Smooth muscle cell (in vitro differentiated cells): Measurements from ENCODE around the gene SPAG7. TPM values are rescaled to one million over a fixed set of nuclear protein-coding genes. Genes with fewer than 3 reads are reported as not detected.

Experiments
- DNase-seq: peaks from one replicate; lab custom pipeline; 2025; ENCODE audit not compliant: unreplicated experiment; lab: John Stamatoyannopoulos, UW
- H2AFZ ChIP-seq: fragments of 200-600 bp; sonication (generic); 2 replicates; pipeline ENCODE4 v1.6.0; 2016; ENCODE audit warnings: antibody characterized with exemption, low read depth, mild to moderate bottlenecking
- H3F3A ChIP-seq: fragments of 200-600 bp; sonication (generic); 2 replicates; pipeline ENCODE4 v1.6.0; 2017; ENCODE audit warnings: antibody characterized with exemption, low read depth
- H3K27ac ChIP-seq: fragments of 200-600 bp; sonication (generic); 2 replicates; pipeline ENCODE4 v1.5.1; 2016; ENCODE audit warnings: low read depth, mild to moderate bottlenecking
- H3K27me3 ChIP-seq: fragments of 200-600 bp; sonication (generic); 2 replicates; pipeline ENCODE4 v1.6.1; 2016; ENCODE audit warnings: low read depth, mild to moderate bottlenecking
- H3K36me3 ChIP-seq: fragments of 200-600 bp; sonication (generic); 2 replicates; pipeline ENCODE4 v1.5.1; 2016; ENCODE audit warnings: low read depth
- H3K4me1 ChIP-seq: fragments of 200-600 bp; sonication (generic); 2 replicates; pipeline ENCODE4 v1.5.1; 2016; ENCODE audit warnings: low read depth
- H3K4me2 ChIP-seq: fragments of 200-600 bp; sonication (generic); 2 replicates; pipeline ENCODE4 v1.6.0; 2016; ENCODE audit warnings: mild to moderate bottlenecking
- H3K4me3 ChIP-seq: fragments of 200-600 bp; sonication (generic); 2 replicates; pipeline ENCODE4 v1.5.1; 2016; ENCODE audit warnings: mild to moderate bottlenecking
- H3K79me2 ChIP-seq: fragments of 200-600 bp; sonication (generic); 2 replicates; pipeline ENCODE4 v1.6.0; 2016; ENCODE audit warnings: low read depth, mild to moderate bottlenecking
- H3K9ac ChIP-seq: fragments of 200-600 bp; sonication (generic); 2 replicates; pipeline ENCODE4 v1.6.0; 2016; ENCODE audit warnings: low read depth
- H3K9me3 ChIP-seq: fragments of 200-600 bp; sonication (generic); replicated peaks from 2 replicates; pipeline ENCODE4 v1.5.1; 2016; ENCODE audit warnings: low read depth
- H4K20me1 ChIP-seq: fragments of 200-600 bp; sonication (generic); 2 replicates; pipeline ENCODE4 v1.6.0; 2016; ENCODE audit warnings: low read depth
- WGBS: methylation state at CpG from one replicate; pipeline ENCODE4 v1.1.7; 2016; ENCODE audit warnings: low lambda C conversion rate; 5-methylcytosine and 5-hydroxymethylcytosine counted together
- polyA plus RNA-seq: library from polyadenylated mRNA; unstranded; fragments of >200 nt; fragmentation: Nextera tagmentation; extraction: Ambion mirVana; gene quantifications from 2 replicates; pipeline ENCODE4 v1.2.1, GENCODE V29; 2016
- total RNA-seq: library from RNA; depleted of rRNA; stranded (reverse); fragments of >200 nt; gene quantifications from 2 replicates; pipeline ENCODE4 v1.2.3, GENCODE V29; 2014
- TF ChIP-seq, protein P1 (sequence below): fragments of 200-600 bp; sonication (generic); IDR thresholded peaks from 2 replicates; pipeline ENCODE4 v1.5.1; 2017; ENCODE audit warnings: borderline replicate concordance, mild to moderate bottlenecking, antibody characterized with exemption; ENCODE audit not compliant: insufficient read depth, poor library complexity, severe bottlenecking

The SPAG7 gene
- total and polyA plus RNA-seq, 2 experiments from 2014 or later = 70.7 to 192 TPM

DNA sequence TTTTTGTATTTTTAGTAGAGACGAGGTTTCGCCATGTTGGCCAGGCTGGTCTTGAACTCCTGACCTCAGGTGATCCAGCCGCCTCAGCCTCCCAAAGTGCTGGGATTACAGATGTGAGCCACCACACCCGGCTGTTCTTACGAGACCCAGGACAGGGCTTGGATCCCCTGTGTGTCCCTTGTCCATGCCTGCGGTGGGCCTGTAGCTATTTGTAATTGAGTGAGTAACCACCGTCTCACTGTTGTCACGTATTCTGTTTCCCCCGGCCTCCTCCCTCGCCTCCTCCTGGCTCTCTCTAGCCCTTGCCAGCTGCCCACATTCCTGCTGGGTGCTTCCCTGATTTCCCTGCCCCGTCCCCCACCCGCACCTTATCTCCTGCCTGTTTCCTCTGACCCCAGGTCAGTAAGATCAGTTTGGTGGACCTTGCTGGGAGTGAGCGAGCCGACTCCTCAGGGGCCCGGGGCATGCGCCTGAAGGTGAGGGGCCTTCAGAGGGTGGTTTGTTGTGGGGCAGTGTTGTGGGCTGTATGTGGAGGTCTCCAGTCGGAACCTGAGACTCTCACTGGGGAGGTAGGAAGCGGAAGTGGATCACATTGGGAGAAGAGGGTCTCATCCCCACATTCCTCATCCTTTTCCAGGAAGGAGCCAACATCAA lies 35.7 kb upstream of the SPAG7 start:
- WGBS = 99% methylated on average over 18 of the region's 18 CpGs
- H3K79me2 ChIP-seq = peaks cover 12% of the 10 kb centered on the region
- no peak overlapping the region for H3K27ac ChIP-seq
- TF ChIP-seq, protein P1, sequence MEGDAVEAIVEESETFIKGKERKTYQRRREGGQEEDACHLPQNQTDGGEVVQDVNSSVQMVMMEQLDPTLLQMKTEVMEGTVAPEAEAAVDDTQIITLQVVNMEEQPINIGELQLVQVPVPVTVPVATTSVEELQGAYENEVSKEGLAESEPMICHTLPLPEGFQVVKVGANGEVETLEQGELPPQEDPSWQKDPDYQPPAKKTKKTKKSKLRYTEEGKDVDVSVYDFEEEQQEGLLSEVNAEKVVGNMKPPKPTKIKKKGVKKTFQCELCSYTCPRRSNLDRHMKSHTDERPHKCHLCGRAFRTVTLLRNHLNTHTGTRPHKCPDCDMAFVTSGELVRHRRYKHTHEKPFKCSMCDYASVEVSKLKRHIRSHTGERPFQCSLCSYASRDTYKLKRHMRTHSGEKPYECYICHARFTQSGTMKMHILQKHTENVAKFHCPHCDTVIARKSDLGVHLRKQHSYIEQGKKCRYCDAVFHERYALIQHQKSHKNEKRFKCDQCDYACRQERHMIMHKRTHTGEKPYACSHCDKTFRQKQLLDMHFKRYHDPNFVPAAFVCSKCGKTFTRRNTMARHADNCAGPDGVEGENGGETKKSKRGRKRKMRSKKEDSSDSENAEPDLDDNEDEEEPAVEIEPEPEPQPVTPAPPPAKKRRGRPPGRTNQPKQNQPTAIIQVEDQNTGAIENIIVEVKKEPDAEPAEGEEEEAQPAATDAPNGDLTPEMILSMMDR = no peak
- no peak for DNase-seq
- H2AFZ ChIP-seq = no peak overlapping the region
- H3K4me2 ChIP-seq = no peak overlapping the region
- no peaks in the 10 kb centered on the region for H3K27me3 ChIP-seq
- no peak overlapping the region for H3K4me3 ChIP-seq
- no peak overlapping the region for H3K9ac ChIP-seq
- no peaks in the 10 kb centered on the region for H3F3A ChIP-seq
- peaks cover 5% of the 10 kb centered on the region for H3K36me3 ChIP-seq
- peaks cover 21% of the 10 kb centered on the region for H4K20me1 ChIP-seq
- H3K4me1 ChIP-seq = peaks cover 9% of the 10 kb centered on the region
- no peaks in the 10 kb centered on the region for H3K9me3 ChIP-seq

DNA sequence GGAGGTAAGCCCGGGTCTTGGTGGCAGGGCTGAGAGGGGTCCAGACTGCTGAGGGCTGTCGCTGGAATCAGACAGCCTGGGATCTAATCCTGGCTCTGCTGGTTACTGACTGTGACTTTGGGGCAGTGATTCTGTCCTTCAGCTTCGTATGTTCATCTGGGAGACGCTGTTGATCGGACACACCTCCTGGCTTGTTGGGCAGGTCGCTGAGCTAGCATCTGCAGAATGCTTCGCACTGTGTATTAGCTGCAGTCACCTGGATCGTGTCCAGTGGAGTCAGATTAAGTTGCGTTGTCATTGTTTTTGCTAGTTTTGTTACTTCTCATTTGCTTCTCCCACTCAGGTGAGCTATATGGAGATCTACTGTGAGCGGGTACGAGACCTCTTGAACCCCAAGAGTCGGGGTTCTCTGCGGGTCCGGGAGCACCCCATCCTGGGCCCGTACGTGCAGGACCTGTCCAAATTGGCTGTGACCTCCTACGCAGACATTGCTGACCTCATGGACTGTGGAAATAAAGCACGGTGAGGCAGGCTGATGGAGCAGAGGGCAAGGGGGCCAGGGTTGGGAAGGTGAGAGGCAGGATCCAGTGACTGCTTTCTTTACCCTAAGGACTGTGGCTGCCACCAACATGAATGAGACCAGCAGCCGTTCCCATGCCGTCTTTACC lies 34.6 kb upstream of the SPAG7 start:
- 96% methylated on average over 20 of the region's 20 CpGs for WGBS
- peaks cover 21% of the 10 kb centered on the region for H4K20me1 ChIP-seq

GRCh38 chr17:5000237-5000639 lies 32.6 kb upstream of the SPAG7 start:
- no peak overlapping the region for H3K27ac ChIP-seq
- no peaks in the 10 kb centered on the region for H3K9me3 ChIP-seq
- H4K20me1 ChIP-seq = peaks cover 21% of the 10 kb centered on the region
- H3K27me3 ChIP-seq = no peaks in the 10 kb centered on the region
- H3F3A ChIP-seq = no peaks in the 10 kb centered on the region
- H3K4me1 ChIP-seq = peaks cover 13% of the 10 kb centered on the region
- DNase-seq = no peak
- no peak overlapping the region for H3K4me3 ChIP-seq
- TF ChIP-seq, protein P1 = no peak
- no peak overlapping the region for H3K9ac ChIP-seq
- peaks cover 4% of the 10 kb centered on the region for H3K36me3 ChIP-seq
- peaks cover 16% of the 10 kb centered on the region for H3K79me2 ChIP-seq
- H2AFZ ChIP-seq = no peak overlapping the region
- no peak overlapping the region for H3K4me2 ChIP-seq
- 97% methylated on average over 9 of the region's 11 CpGs for WGBS

More for the DNA sequence above, 34.6 kb upstream of the SPAG7 start:
- H3K9ac ChIP-seq = no peak overlapping the region
- H3K36me3 ChIP-seq = peaks cover 5% of the 10 kb centered on the region
- no peaks in the 10 kb centered on the region for H3F3A ChIP-seq
- no peak overlapping the region for H3K4me2 ChIP-seq
- TF ChIP-seq, protein P1 = no peak
- H3K27ac ChIP-seq = no peak overlapping the region
- H3K4me3 ChIP-seq = no peak overlapping the region
- peaks cover 9% of the 10 kb centered on the region for H3K4me1 ChIP-seq
- H3K27me3 ChIP-seq = no peaks in the 10 kb centered on the region
- DNase-seq = no peak
- H3K79me2 ChIP-seq = peaks cover 16% of the 10 kb centered on the region
- no peak overlapping the region for H2AFZ ChIP-seq
- no peaks in the 10 kb centered on the region for H3K9me3 ChIP-seq
